Forelimb muscle (tissue), 1 donor: Measurements from ENCODE around the gene NDUFS3. TPM values are rescaled to one million over a fixed set of nuclear protein-coding genes. Genes with fewer than 3 reads are reported as not detected.
"Not testable (repeated sequence)": the region's sequence is repeated elsewhere in the genome, so short reads cannot be mapped to it uniquely, and the experiment has no call there.

Experiments used
- DNase-seq: peaks from one replicate; pipeline ENCODE4 v3.0.0-alpha.2; 2013; ENCODE audit warnings: low read depth
- polyA plus RNA-seq: library from polyadenylated mRNA; unstranded; fragments of 120-200 nt; gene quantifications from one replicate; pipeline ENCODE4 v1.2.1, GENCODE V29; 2013; ENCODE audit not compliant: insufficient read length

Gene NDUFS3
- polyA plus RNA-seq, 1 donor, result 95.7 TPM

GRCh38 chr11:47560426-47560825 is 18.4 kb upstream of the NDUFS3 start:
- DNase-seq, result no peak

GRCh38 chr11:47562393-47562792 is 16.5 kb upstream of the NDUFS3 start:
- DNase-seq, result not testable (repeated sequence)

- DNase-seq, result not testable (repeated sequence)
Observed at GRCh38 chr11:47564366-47564765, 14.5 kb upstream of the NDUFS3 start.

GRCh38 chr11:47564933-47565339 is 13.9 kb upstream of the NDUFS3 start:
- no peak for DNase-seq

GRCh38 chr11:47565340-47566148 is 13.3 kb upstream of the NDUFS3 start, which contains the start of gene PTPMT1:
TSS of gene PTPMT1 (plus strand) at chr11:47565599. CDS start at chr11:47565623, 24 bp downstream.
- DNase-seq, result no peak

GRCh38 chr11:47566149-47566698 is 12.7 kb upstream of the NDUFS3 start:
- no peak for DNase-seq

GRCh38 chr11:47569646-47570045 is 9.2 kb upstream of the NDUFS3 start:
- DNase-seq, result no peak

- DNase-seq, result no peak
Observed at GRCh38 chr11:47570651-47571356, 8.1 kb upstream of the NDUFS3 start.

- no peak for DNase-seq
Observed at GRCh38 chr11:47571357-47571729, 7.5 kb upstream of the NDUFS3 start.

GRCh38 chr11:47571895-47572294 is 7.0 kb upstream of the NDUFS3 start:
- no peak for DNase-seq

GRCh38 chr11:47572715-47573255 is 6.1 kb upstream of the NDUFS3 start:
- DNase-seq, result no peak

GRCh38 chr11:47573321-47573720 is 5.6 kb upstream of the NDUFS3 start:
- no peak for DNase-seq

- DNase-seq, result no peak
Observed at GRCh38 chr11:47577460-47578041, 1.3 kb upstream of the NDUFS3 start.

GRCh38 chr11:47583844-47584243 is 5.0 kb downstream of the NDUFS3 start:
- no peak for DNase-seq

- no peak for DNase-seq
Observed at GRCh38 chr11:47586098-47586855, 7.4 kb downstream of the NDUFS3 start, which contains the start of gene FAM180B. TSS of gene FAM180B (plus strand) at chr11:47586678. CDS start at chr11:47586769, 91 bp downstream.

- no peak for DNase-seq
Observed at GRCh38 chr11:47587039-47587716, 8.3 kb downstream of the NDUFS3 start.

GRCh38 chr11:47587723-47588326 is 9.0 kb downstream of the NDUFS3 start:
- DNase-seq, result no peak

- DNase-seq, result no peak
Observed at GRCh38 chr11:47589118-47589517, 10.2 kb downstream of the NDUFS3 start.

GRCh38 chr11:47589584-47589976 is 10.7 kb downstream of the NDUFS3 start:
- no peak for DNase-seq
